Heart right ventricle (tissue), 16 donors: ENCODE data around the gene TENM4. TPM values are rescaled to one million over a fixed set of nuclear protein-coding genes. Genes with fewer than 3 reads are reported as not detected.

Source experiments
- ATAC-seq, 8 donors: fragments of 200-7000 bp; cut with Tn5 transposase; one replicate each; pipeline ENCODE4 v1.9.1; 2020; ENCODE audit warnings: mild to moderate bottlenecking in 8 of 8, moderate library complexity in 8 of 8, moderate number of reproducible peaks in 1 of 8
- DNase-seq, 2 donors: peaks; one replicate each; pipeline ENCODE4 v3.0.0-alpha.2; 2020
- H3K27ac ChIP-seq, 10 donors: fragments of 200-600 bp; sonication (generic) in 2 of 10; one replicate each; pipeline versions ENCODE4 v1.5.0 to v1.8.0; 2020 to 2022; ENCODE audit warnings: mild to moderate bottlenecking in 3 of 10
- H3K27me3 ChIP-seq, 7 donors: fragments of 200-600 bp; one replicate each; pipeline ENCODE4 v1.8.0; 2021 to 2022; ENCODE audit warnings: mild to moderate bottlenecking in 2 of 7
- H3K36me3 ChIP-seq, 9 donors: fragments of 200-600 bp; sonication (generic) in 1 of 9; one replicate each; pipeline versions ENCODE4 v1.5.0 to v1.8.0; 2020 to 2022; ENCODE audit warnings: mild to moderate bottlenecking in 2 of 9
- H3K4me1 ChIP-seq, 9 donors: fragments of 200-600 bp; sonication (generic) in 1 of 9; one replicate each; pipeline versions ENCODE4 v1.5.0 to v1.8.0; 2020 to 2022; ENCODE audit warnings: mild to moderate bottlenecking in 4 of 9
- H3K4me3 ChIP-seq, 10 donors: fragments of 200-600 bp; sonication (generic) in 2 of 10; one replicate each; pipeline versions ENCODE4 v1.5.0 to v1.8.0; 2020 to 2022; ENCODE audit warnings: mild to moderate bottlenecking in 7 of 10, moderate library complexity in 2 of 10
- H3K9me3 ChIP-seq, 11 donors: fragments of 200-600 bp in 10 of 11; sonication (generic) in 2 of 11; one replicate each; pipeline versions ENCODE4 v1.5.0 to v1.8.0; 2013 to 2022; ENCODE audit warnings: mild to moderate bottlenecking in 2 of 11, control low read depth in 1 of 11, moderate library complexity in 1 of 11
- WGBS, 2 donors: extraction: QIAGEN DNeasy Blood & Tissue Kit; methylation state at CpG; one replicate each; pipeline ENCODE4 v1.1.7; 2013; ENCODE audit warnings: inconsistent platforms in 1 of 2; 5-methylcytosine and 5-hydroxymethylcytosine counted together
- intact Hi-C, 10 donors: fragments of 100-400 bp; cut with DNase I; formaldehyde crosslinking; loops; one replicate each; pipeline versions ENCODE4 v1.11.1 to v1.14.2; 2022
- polyA plus RNA-seq, 2 donors: library from polyadenylated mRNA; stranded (reverse); fragments of 200-250 nt; gene quantifications; one replicate each; pipeline ENCODE4 v1.2.3, GENCODE V29; 2013
- total RNA-seq, 10 donors: library from RNA; stranded (reverse); fragmentation: NEBNext Ultra II Directional in 3 of 10; extraction: Animal tissue kit (Norgen Biotek cat#: 25700) in 3 of 10; gene quantifications; one replicate each; pipeline versions ENCODE4 v1.2.1 to v1.2.4, GENCODE V29; 2021 to 2023
- TF ChIP-seq, protein P1 (sequence below), 9 donors: fragments of 200-600 bp; sonication (generic) in 2 of 9; IDR thresholded peaks; one replicate each; pipeline versions ENCODE4 v1.5.0 to v1.8.0; 2021 to 2022; ENCODE audit warnings: antibody characterized with exemption in 9 of 9, mild to moderate bottlenecking in 5 of 9, moderate library complexity in 1 of 9
- donor health status: Arrhythmogenic right ventricular cardiomyopathy.
- donor health status: ischemic (EF 13 %, LVEDD 7.1; RV severe dilation, severe dysfunction).
- donor health status: healthy with polysubstance abuse.
- donor health status: DM: no; HTN: yes; CAD: no.
- donor health status: DM: no; HTN: no; CAD: no.
- donor health status: ischemic (EF 25% LVEDD 6.9; RV normal size, moderate dysfunction).
- donor health status: ischemic (EF 25% LVEDD 5.7; RV mildly dilated, moderate dysfunction).
- donor health status: healthy.
- donor health status: DM: yes; HTN: yes; CAD: no.
- donor health status: Ischemic cardiomyopathy.
- donor health status: ischemic (EF 35%, LVEDD 5.7; RV mildly dilated, moderate dysfunction).
- donor health status: nonischemic (EF 11% LVEDD 7.7; RV severe dilation, severe dysfunction).
- donor health status: DM: yes; HTN: yes; CAD: no.
- donor health status: PGD.
- donor health status: ischemic (EF 29% LVEDD 5.4; RV normal size, mild dysfunction).
- donor health status: nonischemic (EF 23%, LVEDD 6.1; RV moderate dilation, normal function).

Gene TENM4
- total and polyA plus RNA-seq, 12 donors: 0.10 to 3.6 (median 0.91) TPM

DNA sequence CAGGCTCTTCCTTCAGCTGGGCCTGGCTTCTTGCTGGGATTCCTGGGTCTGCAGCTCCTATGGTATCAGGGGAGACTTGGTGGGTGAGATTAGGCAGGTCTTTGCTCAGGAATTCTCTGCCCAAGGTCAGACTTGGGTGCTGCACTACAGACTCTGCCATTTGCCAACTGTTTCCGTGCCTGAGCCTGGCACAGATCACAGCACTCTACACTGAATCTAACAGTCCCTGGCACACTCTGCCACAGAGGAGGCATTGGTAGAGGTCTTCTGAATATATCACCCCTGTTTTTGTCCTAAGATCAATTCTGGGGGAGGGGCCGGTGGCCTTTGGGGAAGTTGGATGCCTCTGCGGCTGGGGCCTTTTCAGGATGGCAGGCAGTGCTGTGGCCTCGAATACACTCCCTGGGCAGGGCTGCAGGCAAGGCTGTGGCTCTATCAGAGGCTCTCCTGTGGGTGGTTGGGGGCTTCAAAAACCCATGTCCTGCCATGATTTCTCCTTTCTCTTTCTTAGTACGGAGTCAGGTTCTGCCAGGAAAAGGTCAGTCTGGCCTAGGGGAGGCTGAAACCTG is 751.2 kb downstream of the TENM4 start:
- H3K4me1 ChIP-seq: no peaks in the 10 kb centered on the region
- intact Hi-C loops: no loop called here
- H3K4me3 ChIP-seq: no peak overlapping the region
- DNase-seq (peak in 1 of 2 donors; percentile 27), ATAC-seq (peak; percentile 34 to 91 (median 70))
- no peaks in the 10 kb centered on the region for H3K9me3 ChIP-seq
- H3K27ac ChIP-seq: no peak overlapping the region
- no peaks in the 10 kb centered on the region for H3K36me3 ChIP-seq
- 72% methylated on average over 5 of the region's 5 CpGs for WGBS, 2 donors
- peaks cover 0 to 5% (median 0%) of the 10 kb centered on the region in 7 donors for H3K27me3 ChIP-seq
- TF ChIP-seq, protein P1, sequence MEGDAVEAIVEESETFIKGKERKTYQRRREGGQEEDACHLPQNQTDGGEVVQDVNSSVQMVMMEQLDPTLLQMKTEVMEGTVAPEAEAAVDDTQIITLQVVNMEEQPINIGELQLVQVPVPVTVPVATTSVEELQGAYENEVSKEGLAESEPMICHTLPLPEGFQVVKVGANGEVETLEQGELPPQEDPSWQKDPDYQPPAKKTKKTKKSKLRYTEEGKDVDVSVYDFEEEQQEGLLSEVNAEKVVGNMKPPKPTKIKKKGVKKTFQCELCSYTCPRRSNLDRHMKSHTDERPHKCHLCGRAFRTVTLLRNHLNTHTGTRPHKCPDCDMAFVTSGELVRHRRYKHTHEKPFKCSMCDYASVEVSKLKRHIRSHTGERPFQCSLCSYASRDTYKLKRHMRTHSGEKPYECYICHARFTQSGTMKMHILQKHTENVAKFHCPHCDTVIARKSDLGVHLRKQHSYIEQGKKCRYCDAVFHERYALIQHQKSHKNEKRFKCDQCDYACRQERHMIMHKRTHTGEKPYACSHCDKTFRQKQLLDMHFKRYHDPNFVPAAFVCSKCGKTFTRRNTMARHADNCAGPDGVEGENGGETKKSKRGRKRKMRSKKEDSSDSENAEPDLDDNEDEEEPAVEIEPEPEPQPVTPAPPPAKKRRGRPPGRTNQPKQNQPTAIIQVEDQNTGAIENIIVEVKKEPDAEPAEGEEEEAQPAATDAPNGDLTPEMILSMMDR (IDR thresholded peaks at IDR 0.05): no peak

DNA sequence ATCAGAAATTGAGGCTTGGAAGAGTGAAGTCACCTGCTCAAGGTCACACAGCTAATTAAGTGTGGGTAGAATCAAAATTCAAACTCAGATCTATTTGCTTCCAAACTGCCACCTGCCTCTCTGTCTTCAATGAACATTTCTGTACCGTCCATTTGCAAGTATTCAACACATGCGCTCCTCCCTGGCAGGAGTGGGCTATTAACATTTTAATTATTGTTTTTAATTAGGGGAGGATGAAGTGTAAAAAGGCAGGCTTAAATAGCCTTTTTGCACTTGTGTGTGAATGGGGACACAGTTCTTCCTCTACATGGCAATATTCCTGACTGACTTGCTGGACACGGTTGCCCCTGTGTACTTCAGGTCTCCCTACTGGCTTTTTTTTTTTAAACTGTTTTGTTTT is 751.7 kb downstream of the TENM4 start:
- DNase-seq (no peak), ATAC-seq (peak in 1 of 8 donors; percentile 9)
- intact Hi-C loops: no loop called here
- Histone ChIP-seq H3K36me3 (no peaks in the 10 kb centered on the region), H3K9me3 (no peaks in the 10 kb centered on the region), H3K4me1 (no peaks in the 10 kb centered on the region), H3K4me3 (no peak overlapping the region), H3K27me3 (peaks cover 0 to 5% (median 0%) of the 10 kb centered on the region in 7 donors), H3K27ac (no peak overlapping the region)
- 64 to 70% methylated on average over 3 of the region's 3 CpGs for WGBS, 2 donors
- TF ChIP-seq, protein P1 (IDR thresholded peaks at IDR 0.05): no peak

DNA sequence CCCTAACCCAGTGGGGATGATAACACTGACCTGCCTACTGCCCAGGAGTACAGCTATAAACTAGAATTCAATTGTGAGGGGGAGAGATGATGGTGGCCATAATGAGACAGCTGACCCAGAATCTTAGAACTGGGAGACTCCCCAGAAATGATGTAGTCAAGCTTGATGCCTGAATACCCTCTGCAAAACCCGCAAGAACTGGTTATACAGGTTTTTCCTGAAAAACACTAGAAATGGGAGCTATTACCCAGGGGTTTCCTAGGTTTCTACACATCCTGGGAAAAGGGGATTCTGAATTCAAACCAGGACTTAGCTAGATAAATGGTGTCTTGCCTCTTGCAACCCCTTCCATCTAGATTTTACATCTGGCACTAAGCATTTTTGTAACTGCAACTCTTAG is 752.4 kb downstream of the TENM4 start:
- Histone ChIP-seq H3K36me3 (no peaks in the 10 kb centered on the region), H3K9me3 (no peaks in the 10 kb centered on the region), H3K4me1 (no peaks in the 10 kb centered on the region), H3K4me3 (no peak overlapping the region), H3K27ac (no peak overlapping the region), H3K27me3 (peaks cover 0 to 5% (median 0%) of the 10 kb centered on the region in 7 donors)
- no peak for DNase-seq
- TF ChIP-seq, protein P1 (IDR thresholded peaks at IDR 0.05): no peak
- intact Hi-C loops: no loop called here
- no peak for ATAC-seq
- 84 to 93% methylated on average over 1 of the region's 1 CpG for WGBS, 2 donors

DNA sequence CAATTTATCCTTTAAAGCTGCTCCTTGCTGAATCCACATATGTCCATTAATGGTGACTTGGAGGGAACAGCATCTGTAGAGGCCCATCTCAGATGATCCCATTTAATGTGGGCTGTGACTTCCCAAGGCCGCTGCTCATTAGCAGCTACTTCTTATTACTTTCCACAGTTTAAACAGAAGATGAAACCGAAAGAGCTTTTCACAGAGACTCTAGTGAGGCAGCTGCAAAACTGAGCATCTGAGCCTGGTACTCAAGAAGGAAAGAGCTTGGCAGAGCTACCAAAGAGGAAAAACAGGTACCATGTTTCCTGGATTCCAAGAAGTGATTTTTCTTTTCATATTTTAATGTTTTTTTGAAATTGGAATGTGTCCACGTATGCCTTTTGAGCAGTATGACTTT is 755.7 kb downstream of the TENM4 start:
- Histone ChIP-seq H3K27me3 (no peaks in the 10 kb centered on the region), H3K27ac (no peak overlapping the region), H3K4me1 (no peaks in the 10 kb centered on the region), H3K4me3 (no peak overlapping the region), H3K36me3 (no peaks in the 10 kb centered on the region), H3K9me3 (no peaks in the 10 kb centered on the region)
- WGBS, 2 donors: 82 to 83% methylated on average over 3 of the region's 3 CpGs
- TF ChIP-seq, protein P1 (IDR thresholded peaks at IDR 0.05): no peak
- no peak for ATAC-seq
- intact Hi-C loops: no loop called here
- DNase-seq: no peak
